HG03039 (cell line): Measurements from ENCODE around the gene KLHL25.

ENCODE experiments used
- ATAC-seq: cut with Tn5 transposase; IDR thresholded peaks from one replicate; pipeline ENCODE4 v1.9.1; 2021; ENCODE audit warnings: mild to moderate bottlenecking, moderate library complexity; ENCODE audit not compliant: unreplicated experiment

The KLHL25 gene

GRCh38 chr15:85778107-85778776, 16.5 kb downstream of the KLHL25 start:
- ATAC-seq: no peak

DNA sequence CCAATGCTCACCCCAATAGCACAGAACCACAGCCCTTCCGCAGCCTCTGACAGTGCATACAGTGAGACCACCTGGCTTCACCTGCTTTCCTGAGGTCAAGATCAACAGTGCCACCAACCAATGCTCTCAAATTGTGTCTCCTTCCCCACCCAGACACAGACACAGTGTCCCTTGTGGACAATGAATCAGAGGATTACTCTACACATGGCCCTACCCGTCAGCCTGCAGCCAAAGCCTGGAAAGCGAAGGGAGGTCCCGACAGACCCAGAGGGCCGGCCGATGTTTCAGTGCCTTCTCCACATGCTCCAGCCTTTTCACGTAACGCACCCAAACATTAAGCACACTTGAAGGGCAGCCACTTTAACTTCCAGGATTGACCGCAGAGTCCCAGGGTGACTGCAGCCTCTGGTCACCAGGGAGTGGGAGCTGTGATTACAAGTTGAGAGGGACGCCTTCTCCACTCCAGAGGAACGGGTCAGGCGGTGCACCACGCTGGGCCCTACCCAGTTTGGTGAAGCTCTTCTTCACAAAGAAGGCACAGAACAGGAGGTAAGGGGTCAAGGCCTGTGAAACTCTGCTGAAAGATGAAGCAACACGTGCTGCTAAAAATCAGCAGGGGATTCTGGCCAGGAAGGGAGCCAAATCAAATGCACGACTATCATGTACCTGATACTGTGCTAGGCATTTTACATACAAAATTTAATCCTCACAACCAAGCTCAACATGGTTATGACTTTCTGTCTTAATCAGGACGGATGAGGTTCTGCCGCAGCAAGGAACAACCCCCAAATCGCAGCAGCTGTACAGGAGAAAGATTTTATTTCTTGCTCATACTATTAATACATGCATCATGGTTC, 17.2 kb downstream of the KLHL25 start:
- no peak for ATAC-seq

DNA sequence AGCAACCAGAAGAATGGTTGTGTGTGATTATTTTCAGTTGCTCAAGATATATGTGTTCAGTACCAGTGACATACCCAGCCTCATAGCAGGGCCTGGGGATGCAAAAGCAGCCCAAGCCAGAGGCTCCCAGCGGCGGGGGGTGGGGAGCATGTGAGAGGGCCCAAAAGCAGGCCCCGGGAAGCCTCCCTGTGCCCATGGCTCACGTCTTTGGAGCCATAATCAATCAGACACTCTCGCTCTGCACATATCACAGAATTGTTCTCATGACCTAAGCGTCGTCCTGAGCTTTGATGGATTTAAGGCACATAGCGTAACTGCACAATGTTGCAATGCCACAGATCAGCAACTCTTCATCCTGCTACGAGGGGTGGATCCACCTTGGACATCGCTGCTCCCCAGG, 20.8 kb downstream of the KLHL25 start:
- ATAC-seq: no peak

DNA sequence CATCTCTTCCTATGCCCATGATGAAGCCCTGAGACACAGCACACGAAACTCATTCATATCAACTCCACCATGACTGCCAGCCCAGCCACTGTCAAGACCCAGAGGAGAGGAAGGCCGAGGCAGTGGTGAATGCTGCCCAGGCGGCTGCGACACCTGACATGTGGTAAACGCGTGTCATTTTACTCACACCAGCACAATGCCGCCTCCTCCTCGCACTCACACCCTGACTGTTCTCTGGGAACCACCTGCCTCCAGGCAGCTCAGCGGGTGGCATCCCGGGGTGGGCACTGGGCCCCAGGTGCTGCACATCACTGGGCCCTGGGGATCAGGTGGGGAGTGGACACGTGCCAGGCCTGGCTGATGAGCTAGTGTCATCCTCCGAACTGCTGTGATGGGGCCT, 21.5 kb downstream of the KLHL25 start:
- no peak for ATAC-seq

DNA sequence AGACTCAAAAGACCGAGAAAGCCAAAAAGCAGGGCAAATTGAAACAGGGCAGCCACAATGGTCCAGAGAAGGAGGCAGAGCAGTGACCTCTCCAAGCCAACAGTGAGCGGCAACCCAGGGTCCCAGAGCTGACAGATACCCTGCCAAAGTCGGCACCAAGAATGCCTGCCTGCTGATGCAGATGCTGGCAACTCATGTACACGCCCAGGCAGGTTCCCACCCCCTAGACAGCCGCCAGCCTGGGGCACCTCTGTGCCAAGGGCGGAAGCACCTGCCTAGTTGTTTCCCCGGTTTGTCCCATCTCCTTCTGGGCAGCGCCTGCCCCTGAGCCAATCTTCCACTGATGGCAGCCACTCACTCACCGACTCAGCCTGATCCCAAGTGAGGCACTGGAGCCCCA, 22.1 kb downstream of the KLHL25 start:
- no peak for ATAC-seq

GRCh38 chr15:85771781-85772445, 22.8 kb downstream of the KLHL25 start:
- no peak for ATAC-seq

GRCh38 chr15:85771271-85771670, 23.5 kb downstream of the KLHL25 start:
- no peak for ATAC-seq

GRCh38 chr15:85770096-85771041, 24.4 kb downstream of the KLHL25 start:
- no peak for ATAC-seq

DNA sequence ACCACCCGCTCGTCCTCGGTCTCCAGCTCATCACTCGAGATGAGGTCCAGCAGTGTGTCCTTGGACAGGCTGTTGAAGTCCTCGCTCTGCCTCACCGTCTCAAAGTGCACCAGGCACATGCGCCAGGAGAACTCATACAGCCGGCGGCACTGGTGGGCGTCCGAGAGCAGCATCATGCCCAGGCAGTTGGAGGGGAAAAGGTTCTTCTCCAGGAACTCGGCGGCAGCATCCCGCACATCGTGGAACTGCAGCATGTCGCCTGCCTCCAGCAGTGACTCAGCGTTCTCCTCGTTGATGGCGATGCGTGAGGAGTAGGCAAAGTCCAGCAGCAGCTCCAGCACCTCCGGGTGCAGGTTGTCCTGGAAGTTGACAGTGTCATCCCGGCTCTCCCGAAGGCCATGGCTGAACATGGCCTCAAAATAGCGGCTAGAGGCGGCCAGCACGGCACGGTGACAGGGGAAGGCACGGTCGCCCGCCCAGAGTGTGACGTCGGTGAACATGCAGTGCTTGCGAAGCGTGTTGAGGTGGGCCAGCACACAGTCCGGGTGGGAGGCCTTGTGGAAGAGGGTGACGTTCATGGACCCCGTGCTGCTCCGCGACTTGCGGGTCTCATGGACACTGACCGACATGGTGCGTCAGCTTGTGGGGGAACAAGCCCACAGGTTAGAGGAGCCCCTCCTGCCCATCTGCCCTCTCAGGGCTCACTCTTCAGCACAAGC, 25.4 kb downstream of the KLHL25 start:
- no peak for ATAC-seq

DNA sequence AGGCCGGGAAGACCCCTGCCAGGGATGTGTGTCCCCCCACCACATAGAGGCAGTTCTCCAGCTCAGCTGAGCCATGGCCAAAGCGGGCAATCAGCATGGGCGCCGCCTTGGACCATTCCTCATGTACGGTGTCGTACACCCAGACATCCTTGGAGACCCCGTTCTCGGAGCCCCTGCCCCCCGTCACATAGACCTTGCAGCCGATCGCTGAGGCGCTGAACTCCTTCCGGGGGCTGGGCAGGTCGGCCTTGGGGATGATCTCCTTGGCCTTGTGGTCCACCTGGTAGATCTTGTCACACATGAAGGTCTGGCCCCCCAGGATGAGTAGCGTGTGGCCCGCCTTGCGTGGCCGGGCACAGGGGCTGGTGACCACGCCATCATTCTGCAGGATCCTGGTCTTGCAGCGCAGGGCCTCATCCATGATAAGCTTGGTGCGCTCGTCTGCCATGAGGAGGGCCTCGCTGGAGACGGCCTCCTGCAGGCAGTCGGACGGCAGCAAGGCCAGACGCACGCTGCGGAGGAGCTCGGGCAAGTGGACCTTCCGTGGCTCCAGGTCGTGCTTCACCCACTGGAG, 26.0 kb downstream of the KLHL25 start:
- no peak for ATAC-seq

GRCh38 chr15:85767785-85768529, 26.8 kb downstream of the KLHL25 start:
- ATAC-seq: no peak

DNA sequence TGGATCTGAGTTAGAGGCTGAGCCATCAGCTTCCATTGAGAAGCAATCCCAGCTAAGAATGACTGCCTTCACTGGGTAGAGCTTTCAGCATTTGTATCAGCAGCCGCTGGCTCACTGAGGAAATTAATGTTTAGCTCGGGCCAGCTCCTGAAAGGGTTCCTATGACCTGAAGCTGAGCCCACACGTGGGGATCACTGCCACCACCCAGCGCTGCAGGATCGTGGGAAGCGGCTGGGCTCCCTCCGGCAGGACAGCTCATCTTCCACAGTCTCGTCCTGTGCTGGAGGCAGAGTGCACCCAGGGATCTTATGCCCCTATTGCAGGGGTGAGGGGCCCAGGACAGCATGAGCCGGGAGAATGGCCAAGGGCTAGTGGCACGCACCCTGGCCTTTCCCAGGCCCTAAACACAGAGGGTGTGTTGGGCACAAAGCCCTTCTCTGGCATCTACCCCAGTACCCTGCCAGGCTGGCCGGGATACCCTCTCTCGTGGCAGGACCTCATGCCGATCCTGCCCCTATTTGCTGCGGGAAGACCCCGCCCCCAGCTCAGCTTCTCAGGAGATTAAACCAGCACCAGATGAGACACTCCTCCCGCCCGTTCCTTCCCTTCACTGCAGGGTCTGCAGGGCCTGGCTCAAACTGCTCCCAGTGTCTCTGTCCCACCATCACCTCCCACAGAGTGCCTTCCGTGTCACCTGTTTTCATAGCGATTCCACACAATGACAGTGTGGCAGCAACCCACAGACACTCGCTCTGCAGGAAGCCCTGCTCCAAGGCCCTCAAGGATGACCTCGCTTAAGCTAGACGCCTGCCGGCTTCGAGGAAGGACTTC, 28.5 kb downstream of the KLHL25 start:
- ATAC-seq: no peak

DNA sequence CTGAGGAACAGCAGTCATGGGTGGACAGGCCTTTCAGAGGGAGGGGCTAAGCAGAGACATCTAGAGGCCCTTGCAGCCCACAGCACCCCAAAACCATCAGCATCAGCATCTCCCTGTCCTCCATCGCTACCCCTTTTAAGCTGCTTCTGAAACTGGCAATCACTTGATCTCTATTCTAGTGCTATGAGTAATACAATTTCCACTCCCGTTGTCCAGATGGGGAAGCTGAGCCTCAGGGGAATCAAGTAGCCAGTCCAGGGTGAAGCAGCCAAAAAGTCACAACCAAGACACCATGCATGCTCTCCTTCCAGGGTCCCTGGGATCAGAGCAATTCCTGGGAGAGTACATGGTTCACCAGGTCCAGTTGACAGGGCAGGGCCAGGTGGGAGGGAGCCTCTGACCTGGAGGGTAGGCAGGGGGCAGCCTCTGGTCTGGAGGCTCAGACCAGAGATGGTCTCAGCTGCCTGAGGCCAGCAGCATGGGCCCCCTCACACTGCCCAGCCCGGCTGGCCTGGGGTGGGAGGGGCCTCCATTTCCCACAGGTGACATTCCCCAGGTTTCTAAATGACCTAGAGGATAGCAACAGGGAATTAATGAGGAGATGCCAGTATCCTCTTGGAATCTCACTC, 30.0 kb downstream of the KLHL25 start:
- ATAC-seq: no peak

GRCh38 chr15:85763673-85764633, 30.8 kb downstream of the KLHL25 start:
- ATAC-seq: no peak

DNA sequence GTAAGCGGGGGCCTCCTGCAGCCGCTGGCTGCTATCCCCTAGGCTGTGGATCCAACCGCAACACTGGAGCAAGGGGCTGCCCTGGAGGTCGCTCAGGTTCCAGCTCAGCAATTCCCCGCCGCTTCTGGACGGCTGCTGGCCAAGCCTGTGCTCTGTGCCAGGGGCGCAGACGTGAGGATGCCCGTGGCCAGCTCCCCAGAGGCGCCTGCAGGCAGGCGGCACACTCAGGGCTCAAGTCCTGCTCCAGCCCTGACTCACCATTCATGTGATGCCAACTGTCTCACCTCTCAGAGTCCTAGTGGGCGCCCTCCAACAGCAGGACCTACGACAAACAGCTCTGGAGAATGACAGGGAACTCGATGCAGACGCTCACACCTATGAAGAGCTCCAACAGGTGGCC, 31.6 kb downstream of the KLHL25 start:
- no peak for ATAC-seq

- ATAC-seq: no peak
Measured at GRCh38 chr15:85762756-85763127, 32.0 kb downstream of the KLHL25 start.
